Measurements from ENCODE around the gene PDE6H. TPM values are rescaled to one million over a fixed set of nuclear protein-coding genes. Genes with fewer than 3 reads are reported as not detected.

Gene PDE6H
- polyA plus RNA-seq, 1 donor (not counting 4 experiments of a cell fraction or from before 2014, with no cell fraction given) = not detected

- Histone ChIP-seq H3K36me3 (ENCODE audit: control insufficient read depth in 2 of 2, extremely low read depth in 1 of 2, insufficient read depth in 2 of 2, low read length in 2 of 2) (no peaks in the 10 kb centered on the region), H3K4me3 (ENCODE audit: control insufficient read depth in 2 of 3, extremely low read depth in 1 of 3, insufficient read depth in 2 of 3, low read depth in 1 of 3, low read length in 3 of 3) (no peak overlapping the region), H4K20me1 (ENCODE audit: control insufficient read depth, extremely low read depth, insufficient read depth, low read length) (no peaks in the 10 kb centered on the region), H3K9me3 (ENCODE audit: control insufficient read depth, low read depth, low read length) (no peaks in the 10 kb centered on the region), H2AFZ (ENCODE audit: control insufficient read depth, low read length) (no peak overlapping the region), H3K27me3 (ENCODE audit: control insufficient read depth, extremely low read depth, insufficient read depth, low read length) (no peaks in the 10 kb centered on the region), H3K9ac (ENCODE audit: control insufficient read depth, extremely low read depth, insufficient read depth, low read length) (no peak overlapping the region), H3K27ac (ENCODE audit: control insufficient read depth, insufficient read depth, low read length) (no peak overlapping the region), H3K4me2 (ENCODE audit: control insufficient read depth, extremely low read depth, insufficient read depth, low read depth, low read length) (no peak overlapping the region), H3K79me2 (ENCODE audit: control insufficient read depth, insufficient read depth, low read length) (no peaks in the 10 kb centered on the region), H3K9me1 (ENCODE audit: control insufficient read depth, extremely low read depth, insufficient read depth, low read length) (no peaks in the 10 kb centered on the region), H3K4me1 (ENCODE audit: control insufficient read depth, extremely low read depth, insufficient read depth, low read length) (no peaks in the 10 kb centered on the region)
- FAIRE-seq = no peak
- TF ChIP-seq, protein P1, sequence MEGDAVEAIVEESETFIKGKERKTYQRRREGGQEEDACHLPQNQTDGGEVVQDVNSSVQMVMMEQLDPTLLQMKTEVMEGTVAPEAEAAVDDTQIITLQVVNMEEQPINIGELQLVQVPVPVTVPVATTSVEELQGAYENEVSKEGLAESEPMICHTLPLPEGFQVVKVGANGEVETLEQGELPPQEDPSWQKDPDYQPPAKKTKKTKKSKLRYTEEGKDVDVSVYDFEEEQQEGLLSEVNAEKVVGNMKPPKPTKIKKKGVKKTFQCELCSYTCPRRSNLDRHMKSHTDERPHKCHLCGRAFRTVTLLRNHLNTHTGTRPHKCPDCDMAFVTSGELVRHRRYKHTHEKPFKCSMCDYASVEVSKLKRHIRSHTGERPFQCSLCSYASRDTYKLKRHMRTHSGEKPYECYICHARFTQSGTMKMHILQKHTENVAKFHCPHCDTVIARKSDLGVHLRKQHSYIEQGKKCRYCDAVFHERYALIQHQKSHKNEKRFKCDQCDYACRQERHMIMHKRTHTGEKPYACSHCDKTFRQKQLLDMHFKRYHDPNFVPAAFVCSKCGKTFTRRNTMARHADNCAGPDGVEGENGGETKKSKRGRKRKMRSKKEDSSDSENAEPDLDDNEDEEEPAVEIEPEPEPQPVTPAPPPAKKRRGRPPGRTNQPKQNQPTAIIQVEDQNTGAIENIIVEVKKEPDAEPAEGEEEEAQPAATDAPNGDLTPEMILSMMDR (optimal IDR thresholded peaks at IDR 0.05 in 1 of 3, IDR thresholded peaks at IDR 0.05 in 1 of 3, conservative IDR thresholded peaks at IDR 0.05 in 1 of 3; ENCODE audit: extremely low read depth in 1 of 3, insufficient read depth in 2 of 3, low read length in 3 of 3) = no peak
- TF ChIP-seq EZH2 (IDR thresholded peaks at IDR 0.05; ENCODE audit: low read length) = no peak
- dilution Hi-C loops (cut with MboI; ENCODE audit: extremely low pct_ligation_motif_present, low sequenced_read_pairs) = no loop called here
- no peak for DNase-seq (ENCODE audit: low read depth, low spot score)
Measured at GRCh38 chr12:14981049-14981448, 8.2 kb downstream of the PDE6H start.

DNA sequence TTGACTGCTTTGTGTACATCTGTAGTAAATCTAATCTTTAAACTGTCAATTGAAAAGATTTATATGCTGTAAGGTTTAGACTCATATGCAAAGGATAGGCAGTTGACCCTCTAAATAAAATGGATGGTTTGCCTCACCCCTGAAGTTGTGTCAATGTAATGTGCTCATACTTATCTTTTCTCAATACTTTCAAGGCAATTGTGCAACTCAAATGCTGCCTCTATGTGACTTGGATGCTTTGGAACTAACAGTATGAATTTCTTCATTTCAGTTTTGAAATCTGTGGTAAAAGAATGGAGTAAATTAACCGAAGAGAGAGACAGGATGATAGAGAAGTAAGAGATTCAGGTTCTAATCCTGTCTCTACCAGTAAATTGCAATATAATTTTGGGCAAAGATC is 9.7 kb downstream of the PDE6H start:
- no peak for FAIRE-seq
- Histone ChIP-seq H3K4me1 (ENCODE audit: control insufficient read depth, extremely low read depth, insufficient read depth, low read length) (no peaks in the 10 kb centered on the region), H3K79me2 (ENCODE audit: control insufficient read depth, insufficient read depth, low read length) (no peaks in the 10 kb centered on the region), H4K20me1 (ENCODE audit: control insufficient read depth, extremely low read depth, insufficient read depth, low read length) (no peaks in the 10 kb centered on the region), H3K9ac (ENCODE audit: control insufficient read depth, extremely low read depth, insufficient read depth, low read length) (no peak overlapping the region), H3K9me1 (ENCODE audit: control insufficient read depth, extremely low read depth, insufficient read depth, low read length) (no peaks in the 10 kb centered on the region), H3K4me3 (ENCODE audit: control insufficient read depth in 2 of 3, extremely low read depth in 1 of 3, insufficient read depth in 2 of 3, low read depth in 1 of 3, low read length in 3 of 3) (no peak overlapping the region), H3K27ac (ENCODE audit: control insufficient read depth, insufficient read depth, low read length) (no peak overlapping the region), H2AFZ (ENCODE audit: control insufficient read depth, low read length) (no peak overlapping the region), H3K9me3 (ENCODE audit: control insufficient read depth, low read depth, low read length) (no peaks in the 10 kb centered on the region), H3K4me2 (ENCODE audit: control insufficient read depth, extremely low read depth, insufficient read depth, low read depth, low read length) (no peak overlapping the region), H3K27me3 (ENCODE audit: control insufficient read depth, extremely low read depth, insufficient read depth, low read length) (no peaks in the 10 kb centered on the region), H3K36me3 (ENCODE audit: control insufficient read depth in 2 of 2, extremely low read depth in 1 of 2, insufficient read depth in 2 of 2, low read length in 2 of 2) (no peaks in the 10 kb centered on the region)
- DNase-seq (ENCODE audit: low read depth, low spot score) = no peak
- dilution Hi-C loops (cut with MboI; ENCODE audit: extremely low pct_ligation_motif_present, low sequenced_read_pairs) = no loop called here
- no peak for TF ChIP-seq EZH2 (IDR thresholded peaks at IDR 0.05; ENCODE audit: low read length)
- TF ChIP-seq, protein P1 (optimal IDR thresholded peaks at IDR 0.05 in 1 of 3, IDR thresholded peaks at IDR 0.05 in 1 of 3, conservative IDR thresholded peaks at IDR 0.05 in 1 of 3; ENCODE audit: extremely low read depth in 1 of 3, insufficient read depth in 2 of 3, low read length in 3 of 3) = no peak

Measured in keratinocyte (primary cell).